ENCODE results near the gene EFHC1.

GRCh38 chr6:52522655-52523054 is 102.5 kb downstream of the EFHC1 start:
- TF ChIP-seq POLR2A (IDR thresholded peaks at IDR 0.05) (no peak), CTCF (IDR thresholded peaks at IDR 0.05) (no peak)
